H1 (cell line): ENCODE data around the gene PHLPP2. TPM values are rescaled to one million over a fixed set of nuclear protein-coding genes. Genes with fewer than 3 reads are reported as not detected.

ENCODE experiments used
- CTCF ChIA-PET: fragments of 300-600 bp; sonication (Branson Sonifier 250); formaldehyde crosslinking; loops from one replicate; lab custom pipeline; 2021; ENCODE audit not compliant: partially characterized antibody; lab: Charles Lee
- POLR2A ChIA-PET: fragments of 300-600 bp; sonication (Branson Sonifier 250); formaldehyde crosslinking; loops from one replicate; lab custom pipeline; 2021; ENCODE audit warnings: inconsistent platforms; ENCODE audit not compliant: partially characterized antibody; lab: Charles Lee
- DNase-seq, 2 experiments: peaks; one replicate each; pipeline versions ENCODE4 v3.0.0 to v3.0.0-alpha.2; 2010 to 2022; ENCODE audit warnings: low spot score in 2 of 2, low read depth in 1 of 2, mixed read lengths in 1 of 2
- FAIRE-seq: peaks from 2 replicates; lab custom pipeline; 2011; peaks lifted over from hg19 to GRCh38; lab: Jason Lieb, UNC
- H2AFZ ChIP-seq: 2 replicates; pipeline ENCODE4 v1.8.1; 2012; ENCODE audit warnings: low read length, inconsistent platforms
- H2AK5ac ChIP-seq: 2 replicates; pipeline ENCODE4 v1.6.1; 2013; ENCODE audit warnings: low read depth, low read length
- H2BK120ac ChIP-seq: replicated peaks from 2 replicates; pipeline ENCODE3; 2013; ENCODE audit warnings: low read depth, low read length, inconsistent platforms
- H2BK12ac ChIP-seq: 2 replicates; pipeline ENCODE4 v1.6.1; 2013; ENCODE audit warnings: low read depth, low read length
- H2BK15ac ChIP-seq: 2 replicates; pipeline ENCODE4 v1.6.1; 2013; ENCODE audit warnings: low read length
- H2BK20ac ChIP-seq: 2 replicates; pipeline ENCODE4 v1.6.1; 2013; ENCODE audit warnings: low read length
- H2BK5ac ChIP-seq: 2 replicates; pipeline ENCODE4 v1.6.1; 2013; ENCODE audit warnings: low read depth, low read length
- H3K14ac ChIP-seq: 2 replicates; pipeline ENCODE4 v1.6.1; 2013; ENCODE audit warnings: inconsistent platforms; ENCODE audit not compliant: insufficient read length
- H3K18ac ChIP-seq: 2 replicates; pipeline ENCODE4 v1.6.1; 2013; ENCODE audit warnings: low read length; ENCODE audit errors: extremely low read depth
- H3K23ac ChIP-seq: 2 replicates; pipeline ENCODE4 v1.6.1; 2013; ENCODE audit warnings: inconsistent platforms; ENCODE audit not compliant: insufficient read length
- H3K23me2 ChIP-seq: 2 replicates; pipeline ENCODE4 v1.6.1; 2013; ENCODE audit warnings: low read depth, low read length
- H3K27ac ChIP-seq: 2 replicates; pipeline ENCODE4 v1.6.1; 2011; ENCODE audit warnings: low read depth, low read length, inconsistent platforms
- H3K27me3 ChIP-seq, 4 experiments: replicated peaks in 1 of 4; 1 replicate in 1 of 4; 2 replicates in 3 of 4; pipeline versions ENCODE4 v1.6.1 to v1.8.1; 2011 to 2013; ENCODE audit warnings: low read length in 3 of 4, mild to moderate bottlenecking in 3 of 4, inconsistent platforms in 2 of 4, mixed read lengths in 2 of 4, moderate library complexity in 1 of 4; ENCODE audit not compliant: control insufficient read depth in 3 of 4, insufficient read depth in 3 of 4; ENCODE audit errors: extremely low read depth in 1 of 4
- H3K36me3 ChIP-seq, 4 experiments: 2 replicates each; pipeline versions ENCODE4 v1.6.1 to v1.8.1; 2011 to 2013; ENCODE audit warnings: mild to moderate bottlenecking in 4 of 4, low read length in 3 of 4, moderate library complexity in 2 of 4, control low read depth in 1 of 4, inconsistent platforms in 1 of 4; ENCODE audit not compliant: insufficient read depth in 4 of 4, control insufficient read depth in 2 of 4
- H3K4ac ChIP-seq: replicated peaks from 2 replicates; pipeline ENCODE3; 2013; ENCODE audit warnings: low read length, low read depth, mixed read lengths, inconsistent platforms; ENCODE audit not compliant: insufficient read length
- H3K4me1 ChIP-seq, 4 experiments: replicated peaks in 1 of 4; 1 replicate in 1 of 4; 2 replicates in 3 of 4; pipeline versions ENCODE4 v1.6.1 to v1.8.1; 2011 to 2013; ENCODE audit warnings: low read length in 3 of 4, inconsistent platforms in 2 of 4, mixed read lengths in 1 of 4; ENCODE audit not compliant: insufficient read depth in 4 of 4, control insufficient read depth in 3 of 4
- H3K4me2 ChIP-seq, 2 experiments: 2 replicates each; pipeline versions ENCODE4 v1.6.1 to v1.8.1; 2011 to 2013; ENCODE audit warnings: low read depth in 2 of 2, low read length in 2 of 2, control low read depth in 1 of 2, inconsistent platforms in 1 of 2, mild to moderate bottlenecking in 1 of 2; ENCODE audit not compliant: insufficient read depth in 1 of 2
- H3K4me3 ChIP-seq, 4 experiments: fragments of 200-600, 300-600 bp in 1 of 4; sonication (generic), shearing (Covaris generic), sonication (Bioruptor Twin) in 1 of 4; 2 replicates each; pipeline versions ENCODE4 v1.5.1 to v1.8.1; 2011 to 2016; ENCODE audit warnings: low read length in 4 of 4, low read depth in 3 of 4, control low read depth in 2 of 4, inconsistent platforms in 2 of 4, mild to moderate bottlenecking in 2 of 4, mixed read lengths in 1 of 4, moderate library complexity in 1 of 4; ENCODE audit not compliant: insufficient read depth in 2 of 4; ENCODE audit errors: extremely low read depth in 1 of 4
- H3K56ac ChIP-seq: replicated peaks from 2 replicates; pipeline ENCODE3; 2013; ENCODE audit warnings: low read depth, mild to moderate bottlenecking, mixed read lengths, low read length, inconsistent platforms; ENCODE audit not compliant: insufficient read length
- H3K79me1 ChIP-seq: 2 replicates; pipeline ENCODE4 v1.6.1; 2013; ENCODE audit warnings: low read depth, low read length, control low read depth
- H3K79me2 ChIP-seq, 2 experiments: 2 replicates each; pipeline versions ENCODE4 v1.6.1 to v1.8.1; 2012 to 2013; ENCODE audit warnings: low read length in 2 of 2, mild to moderate bottlenecking in 2 of 2, inconsistent platforms in 1 of 2; ENCODE audit not compliant: insufficient read depth in 2 of 2, control insufficient read depth in 1 of 2
- H3K9ac ChIP-seq, 4 experiments: replicated peaks in 1 of 4; 1 replicate in 1 of 4; 2 replicates in 3 of 4; pipeline versions ENCODE4 v1.6.1 to v1.8.1; 2011 to 2013; ENCODE audit warnings: low read depth in 3 of 4, low read length in 3 of 4, control low read depth in 2 of 4, mild to moderate bottlenecking in 2 of 4, moderate library complexity in 2 of 4, inconsistent platforms in 1 of 4; ENCODE audit errors: extremely low read depth in 1 of 4
- H3K9me3 ChIP-seq, 2 experiments: 2 replicates each; pipeline versions ENCODE4 v1.6.1 to v1.8.1; 2012 to 2013; ENCODE audit warnings: mild to moderate bottlenecking in 2 of 2, moderate library complexity in 2 of 2, control low read depth in 1 of 2, inconsistent platforms in 1 of 2, low read depth in 1 of 2, low read length in 1 of 2, mixed read lengths in 1 of 2; ENCODE audit not compliant: insufficient read depth in 2 of 2
- H4K20me1 ChIP-seq, 2 experiments: replicated peaks in 1 of 2; 2 replicates each; pipeline versions ENCODE3 to v1.8.1; 2011 to 2013; ENCODE audit warnings: inconsistent platforms in 2 of 2, low read length in 2 of 2, mild to moderate bottlenecking in 1 of 2; ENCODE audit not compliant: insufficient read depth in 2 of 2, control insufficient read depth in 1 of 2
- H4K5ac ChIP-seq: 2 replicates; pipeline ENCODE4 v1.6.1; 2013; ENCODE audit warnings: low read length, low read depth, mixed read lengths, inconsistent platforms; ENCODE audit not compliant: insufficient read length
- H4K8ac ChIP-seq: 2 replicates; pipeline ENCODE4 v1.8.0; 2013; ENCODE audit warnings: mild to moderate bottlenecking, moderate library complexity, low read length, inconsistent platforms; ENCODE audit not compliant: insufficient read depth; ENCODE audit errors: extremely low read depth
- H4K91ac ChIP-seq: replicated peaks from 2 replicates; pipeline ENCODE3; 2013; ENCODE audit warnings: low read length, mixed read lengths, inconsistent platforms; ENCODE audit not compliant: insufficient read length
- CREB1 ChIP-seq: IDR thresholded peaks from 2 replicates; pipeline ENCODE4 v1.6.1; 2012; ENCODE audit warnings: inconsistent platforms
- CTCF ChIP-seq, 3 experiments: IDR thresholded peaks; 1 replicate in 2 of 3; 2 replicates in 1 of 3; pipeline versions ENCODE4 v1.5.1 to v1.6.1; 2011; ENCODE audit warnings: low read length in 3 of 3, mild to moderate bottlenecking in 3 of 3, inconsistent platforms in 2 of 3, low read depth in 1 of 3, moderate library complexity in 1 of 3; ENCODE audit not compliant: insufficient read depth in 1 of 3; ENCODE audit errors: control extremely low read depth in 1 of 3
- EP300 ChIP-seq, 2 experiments: IDR thresholded peaks; 1 replicate in 1 of 2; 2 replicates in 1 of 2; pipeline ENCODE4 v1.6.1; 2011 to 2012; ENCODE audit warnings: low read depth in 2 of 2, low read length in 2 of 2, mild to moderate bottlenecking in 2 of 2, borderline replicate concordance in 1 of 2, inconsistent platforms in 1 of 2, moderate library complexity in 1 of 2
- NANOG ChIP-seq: IDR thresholded peaks from 2 replicates; pipeline ENCODE4 v1.6.1; 2011; ENCODE audit warnings: low read length, low read depth, mild to moderate bottlenecking, inconsistent platforms; ENCODE audit not compliant: insufficient read depth, poor library complexity, severe bottlenecking
- POLR2A ChIP-seq, 2 experiments: IDR thresholded peaks; 1 replicate in 1 of 2; 2 replicates in 1 of 2; pipeline ENCODE4 v1.6.1; 2011; ENCODE audit warnings: low read depth in 2 of 2, low read length in 2 of 2, mild to moderate bottlenecking in 2 of 2; ENCODE audit errors: control extremely low read depth in 1 of 2
- RFX5 ChIP-seq: IDR thresholded peaks from 2 replicates; pipeline ENCODE4 v1.6.1; 2011; ENCODE audit warnings: low read depth, low read length, improper control_type of control experiment, borderline replicate concordance
- SAP30 ChIP-seq: fragments of 300-600 bp; sonication (generic); IDR thresholded peaks from 2 replicates; pipeline ENCODE4 v1.7.1; 2012; ENCODE audit warnings: low read length, moderate library complexity, mild to moderate bottlenecking, inconsistent platforms; ENCODE audit not compliant: insufficient read depth, insufficient replicate concordance
- SIN3A ChIP-seq, 2 experiments: IDR thresholded peaks in 1 of 2; conservative IDR thresholded peaks in 1 of 2; 2 replicates each; pipeline ENCODE4 v1.6.1; 2011 to 2012; ENCODE audit warnings: low read length in 2 of 2, improper control_type of control experiment in 1 of 2, low read depth in 1 of 2, mild to moderate bottlenecking in 1 of 2
- SIRT6 ChIP-seq: IDR thresholded peaks from one replicate; pipeline ENCODE4 v1.7.1; 2012; ENCODE audit warnings: low read length, inconsistent platforms
- SP1 ChIP-seq: IDR thresholded peaks from 2 replicates; pipeline ENCODE4 v1.6.1; 2011; ENCODE audit warnings: low read depth, low read length
- SUZ12 ChIP-seq: fragments of 200-600 bp; sonication (generic); IDR thresholded peaks from 2 replicates; pipeline ENCODE4 v1.6.1; 2012; ENCODE audit warnings: mild to moderate bottlenecking, inconsistent platforms, low read length, moderate library complexity, mixed read lengths
- ZNF274 ChIP-seq: IDR thresholded peaks from 2 replicates; pipeline ENCODE4 v1.7.0; 2012; ENCODE audit warnings: low read length, borderline replicate concordance; ENCODE audit errors: extremely low read depth
- WGBS, 2 experiments: shearing (Covaris generic) in 1 of 2; methylation state at CpG; one replicate each; pipeline versions ENCODE4 v1.1.6 to v1.1.7; 2013 to 2015; ENCODE audit warnings: low lambda C conversion rate in 2 of 2, mixed read lengths in 2 of 2, inconsistent platforms in 1 of 2, low coverage in 1 of 2, missing lambda C conversion rate in 1 of 2; ENCODE audit not compliant: insufficient replicate concordance in 2 of 2, insufficient coverage in 1 of 2, insufficient read length in 1 of 2; ENCODE audit errors: extremely low coverage in 1 of 2, missing lambda C conversion rate in 1 of 2; 5-methylcytosine and 5-hydroxymethylcytosine counted together
- polyA plus RNA-seq, 7 experiments: library from polyadenylated mRNA; depleted of rRNA in 3 of 7; stranded (reverse) in 5 of 7; unstranded in 2 of 7; fragments of >200 nt in 5 of 7; fragments of 200-250 nt in 2 of 7; gene quantifications; 1 replicate in 5 of 7; 2 replicates in 1 of 7; 4 replicates in 1 of 7; pipeline versions ENCODE4 v1.2.1 to v1.2.3, GENCODE V29; 2011 to 2013; ENCODE audit warnings: missing spikeins in 2 of 7, mixed read lengths in 2 of 7
- total RNA-seq: library from RNA; stranded (reverse); fragmentation: NEBNext Ultra II Directional; extraction: Animal tissue kit (Norgen Biotek cat#: 25700); gene quantifications from 2 replicates; pipeline ENCODE4 v1.2.1, GENCODE V29; 2021

The PHLPP2 gene
- total and polyA plus RNA-seq, 2 of the 8 experiments (the other 6 are each of a cell fraction or from before 2014, with no cell fraction given), result 7.3 to 12.9 TPM

GRCh38 chr16:71666264-71666663 is 58.2 kb downstream of the PHLPP2 start:
- Histone ChIP-seq H4K20me1 (no peaks in the 10 kb centered on the region), H2BK120ac (no peak overlapping the region), H3K79me2 (no peaks in the 10 kb centered on the region), H3K4me3 (no peak overlapping the region), H3K14ac (no peak overlapping the region), H3K79me1 (no peaks in the 10 kb centered on the region), H3K27ac (no peak overlapping the region), H3K23ac (no peak overlapping the region), H3K9me3 (no peaks in the 10 kb centered on the region), H3K23me2 (no peaks in the 10 kb centered on the region; the same call in 1 of the 2 replicates), H2BK15ac (no peak overlapping the region), H2BK5ac (no peak overlapping the region), H2AK5ac (no peak overlapping the region), H4K5ac (no peak overlapping the region), H3K9ac (no peak overlapping the region), H3K4ac (no peak overlapping the region), H2BK20ac (no peak overlapping the region), H2BK12ac (no peak overlapping the region), H3K56ac (no peak overlapping the region), H3K4me1 (no peaks in the 10 kb centered on the region), H2AFZ (no peak overlapping the region), H3K18ac (no peak overlapping the region), H3K27me3 (no peaks in the 10 kb centered on the region), H4K8ac (no peak overlapping the region), H3K4me2 (no peak overlapping the region), H3K36me3 (peaks cover 12 to 60% (median 42%) of the 10 kb centered on the region in 4 experiments), H4K91ac (no peak overlapping the region)
- 86% methylated on average over 1 of the region's 1 CpG; no CpG with 5 or more reads in 1 of the 2 experiments for whole genome bisulfite sequencing, 2 experiments
- DNase-seq (no peak), FAIRE-seq (no peak)
- ChIA-PET CTCF (no interaction called here), POLR2A (no interaction called here)
- no peak for TF ChIP-seq EP300 (IDR thresholded peaks at IDR 0.05; ENCODE audit: borderline replicate concordance in 1 of 2, low read depth in 2 of 2, low read length in 2 of 2)
- TF ChIP-seq CTCF (IDR thresholded peaks at IDR 0.05; ENCODE audit: control extremely low read depth in 1 of 3, insufficient read depth in 1 of 3, low read depth in 1 of 3, low read length in 3 of 3), result no peak
- TF ChIP-seq SAP30, result no peak
- no peak for TF ChIP-seq ZNF274
- TF ChIP-seq SUZ12, result no peak
- no peak for TF ChIP-seq SIN3A (conservative IDR thresholded peaks at IDR 0.05 in 1 of 2, IDR thresholded peaks at IDR 0.05 in 1 of 2; ENCODE audit: low read depth in 1 of 2, low read length in 2 of 2)
- no peak for TF ChIP-seq SIRT6
- no peak for TF ChIP-seq RFX5
- no peak for TF ChIP-seq NANOG
- TF ChIP-seq SP1, result no peak
- TF ChIP-seq POLR2A (IDR thresholded peaks at IDR 0.05; ENCODE audit: control extremely low read depth in 1 of 2, low read depth in 2 of 2, low read length in 2 of 2), result no peak
- TF ChIP-seq CREB1, result no peak
